A673 (cell line): ENCODE data around the gene PACS2. TPM values are rescaled to one million over a fixed set of nuclear protein-coding genes. Genes with fewer than 3 reads are reported as not detected.

Experiments used
- BruUV-seq: library from RNA; stranded (reverse); fragments of 400-500 nt; replicated peaks from 2 replicates; lab custom pipeline; 2021; lab: Mats Ljungman, UMichigan
- CTCF ChIA-PET: fragments of 300-600 bp; sonication (Branson Sonifier 250); formaldehyde crosslinking; loops from one replicate; lab custom pipeline; 2022; ENCODE audit warnings: antibody characterized with exemption; lab: Charles Lee
- POLR2A ChIA-PET: fragments of 300-600 bp; sonication (Branson Sonifier 250); formaldehyde crosslinking; loops from one replicate; lab custom pipeline; 2022; ENCODE audit warnings: antibody characterized with exemption; ENCODE audit not compliant: low non-redundant PET; lab: Charles Lee
- DNase-seq: peaks from one replicate; pipeline ENCODE4 v3.0.0-alpha.2; 2015; ENCODE audit warnings: low spot score
- H3K27ac ChIP-seq: fragments of 200-600 bp; sonication (generic); 2 replicates; pipeline ENCODE4 v1.5.1; 2016; ENCODE audit warnings: mixed run types, low read depth, mild to moderate bottlenecking, mixed read lengths, antibody characterized with exemption, low read length; ENCODE audit not compliant: poor library complexity, severe bottlenecking
- H3K27me3 ChIP-seq: fragments of 200-600 bp; sonication (generic); replicated peaks from 2 replicates; pipeline ENCODE4 v1.6.1; 2017; ENCODE audit warnings: mixed run types, low read depth, mild to moderate bottlenecking, mixed read lengths, antibody characterized with exemption, low read length; ENCODE audit not compliant: insufficient read depth, poor library complexity
- H3K36me3 ChIP-seq: fragments of 200-600 bp; sonication (generic); 2 replicates; pipeline ENCODE4 v1.6.1; 2016; ENCODE audit warnings: mixed run types, mild to moderate bottlenecking, mixed read lengths, antibody characterized with exemption, low read length; ENCODE audit not compliant: insufficient read depth, poor library complexity, severe bottlenecking
- H3K4me1 ChIP-seq: fragments of 200-600 bp; sonication (generic); 2 replicates; pipeline ENCODE4 v1.6.1; 2017; ENCODE audit warnings: mixed run types, mild to moderate bottlenecking, mixed read lengths, antibody characterized with exemption, low read length; ENCODE audit not compliant: insufficient read depth, poor library complexity, severe bottlenecking
- H3K4me3 ChIP-seq: fragments of 200-600 bp; sonication (generic); 2 replicates; pipeline ENCODE4 v1.5.1; 2016; ENCODE audit warnings: low read depth, mixed run types, mild to moderate bottlenecking, mixed read lengths, low read length; ENCODE audit not compliant: poor library complexity, severe bottlenecking
- H3K9me3 ChIP-seq: fragments of 200-600 bp; sonication (generic); 2 replicates; pipeline ENCODE4 v1.6.1; 2016; ENCODE audit warnings: mixed run types, low read depth, mild to moderate bottlenecking, mixed read lengths, antibody characterized with exemption, low read length; ENCODE audit not compliant: poor library complexity, severe bottlenecking
- EZH2 ChIP-seq: fragments of 200-600 bp; sonication (generic); IDR thresholded peaks from 2 replicates; pipeline ENCODE4 v1.6.1; 2017; ENCODE audit warnings: borderline replicate concordance, low read depth, mild to moderate bottlenecking, mixed read lengths, antibody characterized with exemption, low read length; ENCODE audit not compliant: poor library complexity, severe bottlenecking
- intact Hi-C: fragments of 100-400 bp; cut with micrococcal nuclease; formaldehyde crosslinking; loops from one replicate; pipeline ENCODE4 v1.10.0; 2022; ENCODE audit not compliant: unreplicated experiment
- total RNA-seq: library from RNA; stranded (reverse); gene quantifications from 2 replicates; pipeline ENCODE4 v1.2.3, GENCODE V29; 2021
- TF ChIP-seq, protein P1 (sequence below): fragments of 300-800, 200-600 bp; sonication (generic); conservative IDR thresholded peaks from 2 replicates; pipeline ENCODE4 v1.5.1; 2017; ENCODE audit warnings: low read depth, mild to moderate bottlenecking, antibody characterized with exemption, low read length, moderate library complexity, mixed read lengths

PACS2 gene
- total RNA-seq, 1 experiment from 2014 or later, result 52.5 TPM

DNA sequence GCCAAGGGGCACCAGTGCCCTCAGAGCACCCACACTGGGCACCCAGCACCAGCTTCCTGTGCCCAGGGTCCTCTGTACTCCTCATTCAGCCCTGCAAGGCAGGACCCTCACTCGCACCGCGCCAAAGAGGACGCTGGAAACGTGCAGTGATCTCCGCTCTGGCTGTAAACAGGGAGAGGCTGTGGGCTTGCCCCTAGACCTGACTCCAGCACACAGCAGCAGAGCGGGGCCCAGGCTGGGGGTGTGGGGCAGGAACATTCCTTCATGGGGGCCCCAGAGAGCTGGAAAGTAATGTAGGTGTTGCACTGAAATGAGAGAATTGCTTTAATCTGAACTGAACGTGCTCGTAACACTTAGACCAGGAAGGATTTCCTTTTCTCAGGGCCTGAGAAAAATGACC, 8.8 kb upstream of the PACS2 start:
- Histone ChIP-seq H3K4me3 (no peak overlapping the region), H3K36me3 (no peaks in the 10 kb centered on the region), H3K27ac (no peak overlapping the region), H3K9me3 (no peaks in the 10 kb centered on the region), H3K4me1 (no peaks in the 10 kb centered on the region), H3K27me3 (no peaks in the 10 kb centered on the region)
- intact Hi-C loops, result no loop called here
- no peak for TF ChIP-seq EZH2
- TF ChIP-seq, protein P1, sequence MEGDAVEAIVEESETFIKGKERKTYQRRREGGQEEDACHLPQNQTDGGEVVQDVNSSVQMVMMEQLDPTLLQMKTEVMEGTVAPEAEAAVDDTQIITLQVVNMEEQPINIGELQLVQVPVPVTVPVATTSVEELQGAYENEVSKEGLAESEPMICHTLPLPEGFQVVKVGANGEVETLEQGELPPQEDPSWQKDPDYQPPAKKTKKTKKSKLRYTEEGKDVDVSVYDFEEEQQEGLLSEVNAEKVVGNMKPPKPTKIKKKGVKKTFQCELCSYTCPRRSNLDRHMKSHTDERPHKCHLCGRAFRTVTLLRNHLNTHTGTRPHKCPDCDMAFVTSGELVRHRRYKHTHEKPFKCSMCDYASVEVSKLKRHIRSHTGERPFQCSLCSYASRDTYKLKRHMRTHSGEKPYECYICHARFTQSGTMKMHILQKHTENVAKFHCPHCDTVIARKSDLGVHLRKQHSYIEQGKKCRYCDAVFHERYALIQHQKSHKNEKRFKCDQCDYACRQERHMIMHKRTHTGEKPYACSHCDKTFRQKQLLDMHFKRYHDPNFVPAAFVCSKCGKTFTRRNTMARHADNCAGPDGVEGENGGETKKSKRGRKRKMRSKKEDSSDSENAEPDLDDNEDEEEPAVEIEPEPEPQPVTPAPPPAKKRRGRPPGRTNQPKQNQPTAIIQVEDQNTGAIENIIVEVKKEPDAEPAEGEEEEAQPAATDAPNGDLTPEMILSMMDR, result no peak
- BruUV-seq, result no TSS peak
- POLR2A ChIA-PET, result no interaction called here
- no peak for DNase-seq
- CTCF ChIA-PET, result no interaction called here

DNA sequence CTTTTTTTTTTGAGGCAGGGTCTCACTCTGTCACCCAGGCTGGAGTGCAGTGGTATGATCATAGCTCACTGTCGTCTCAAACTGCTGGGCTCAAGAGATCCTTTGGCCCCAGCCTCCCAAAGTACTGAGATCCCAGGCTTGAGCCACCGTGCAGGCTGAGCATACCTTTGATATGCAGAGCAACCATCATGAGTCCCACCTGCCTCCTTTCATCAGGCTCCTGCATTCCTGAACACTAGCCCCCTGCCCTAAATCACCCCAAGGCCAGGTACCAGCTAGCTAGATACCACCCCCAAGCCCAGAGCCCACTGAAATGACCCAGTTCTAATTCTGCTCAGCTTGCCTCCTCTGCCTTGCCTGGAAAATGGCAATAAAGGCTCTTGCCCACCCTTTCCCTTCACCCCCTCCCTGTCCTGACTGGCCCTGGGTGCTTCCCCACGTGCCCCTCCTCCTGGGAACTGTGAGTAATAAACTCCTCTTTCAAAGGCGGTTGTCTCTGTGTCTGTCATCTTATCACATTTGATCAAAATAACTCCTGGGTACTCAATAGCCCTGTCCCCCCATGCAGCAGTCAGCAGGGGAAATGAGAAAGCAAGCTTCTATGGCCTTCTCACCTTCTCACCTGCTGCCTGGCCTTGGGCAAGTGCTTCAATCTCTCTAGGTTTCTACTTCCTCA, 7.4 kb upstream of the PACS2 start:
- Histone ChIP-seq H3K4me3 (no peak overlapping the region), H3K27me3 (no peaks in the 10 kb centered on the region), H3K4me1 (no peaks in the 10 kb centered on the region), H3K27ac (no peak overlapping the region), H3K9me3 (no peaks in the 10 kb centered on the region), H3K36me3 (no peaks in the 10 kb centered on the region)
- ChIA-PET POLR2A (interaction anchor here (0.7 kb wide), 1 partner anchor 477 kb away, joined by 3 read pairs; no protein-coding TSS in a partner anchor), CTCF (no interaction called here)
- intact Hi-C loops, result no loop called here
- TF ChIP-seq, protein P1, result no peak
- no peak for TF ChIP-seq EZH2
- no TSS peak for BruUV-seq
- DNase-seq, result no peak

DNA sequence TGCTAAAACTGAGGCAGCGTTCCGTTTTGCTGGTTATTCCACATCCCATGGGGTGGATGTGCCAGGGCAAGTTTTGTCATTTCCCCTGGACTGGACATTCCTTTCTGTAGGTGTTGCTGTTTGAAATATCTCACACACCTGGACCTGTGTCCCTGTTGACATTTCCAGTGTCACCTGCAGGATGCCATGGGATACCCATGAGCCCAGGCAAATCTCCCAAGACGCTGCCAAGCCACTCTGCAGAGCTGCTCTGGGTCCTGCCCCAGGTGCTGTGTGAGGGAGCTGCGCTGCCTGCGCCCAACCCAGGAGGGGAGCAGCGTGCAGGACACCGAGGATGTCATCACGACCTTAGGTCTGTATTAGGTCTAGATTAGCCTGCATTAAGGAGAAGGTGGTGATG, 5.2 kb upstream of the PACS2 start:
- ChIA-PET POLR2A (no interaction called here), CTCF (interaction anchor here (0.5 kb wide), 1 partner anchor 1280 kb away, joined by 3 read pairs; no protein-coding TSS in a partner anchor)
- H3K36me3 ChIP-seq, result no peaks in the 10 kb centered on the region
- H3K4me1 ChIP-seq, result peaks cover 5% of the 10 kb centered on the region
- TF ChIP-seq, protein P1, result no peak
- no peak for TF ChIP-seq EZH2
- H3K9me3 ChIP-seq, result no peaks in the 10 kb centered on the region
- intact Hi-C loops, result no loop called here
- no peak overlapping the region for H3K4me3 ChIP-seq
- DNase-seq, result no peak
- no TSS peak for BruUV-seq
- H3K27ac ChIP-seq, result no peak overlapping the region
- H3K27me3 ChIP-seq, result no peaks in the 10 kb centered on the region
